ENCODE data around the gene ARHGAP24. TPM values are rescaled to one million over a fixed set of nuclear protein-coding genes. Genes with fewer than 3 reads are reported as not detected.

The ARHGAP24 gene
- total RNA-seq, 4 donors from 2014 or later: 12.1 to 60.8 (median 18.9) TPM

GRCh38 chr4:86031927-86032326, 557.0 kb downstream of the ARHGAP24 start:
- TF ChIP-seq POLR2A (IDR thresholded peaks at IDR 0.05) (no peak), CTCF (IDR thresholded peaks at IDR 0.05) (no peak)
- peaks cover 0 to 5% of the 10 kb centered on the region in 2 donors for H3K4me1 ChIP-seq
- no peaks in the 10 kb centered on the region for H3K27me3 ChIP-seq
- peak overlapping the region; percentile 58 to 63 for H3K27ac ChIP-seq
- H3K36me3 ChIP-seq: no peaks in the 10 kb centered on the region
- intact Hi-C loops (cut with DNase I; ENCODE audit: low total_unique reads): no loop called here
- DNase-seq: no peak
- H3K9me3 ChIP-seq: no peaks in the 10 kb centered on the region
- H3K4me3 ChIP-seq: no peak overlapping the region

- DNase-seq: peak; percentile 24 to 39
- Histone ChIP-seq H3K27me3 (no peaks in the 10 kb centered on the region), H3K4me1 (peaks cover 0 to 5% of the 10 kb centered on the region in 2 donors), H3K27ac (peak overlapping the region; percentile 58 to 63), H3K9me3 (no peaks in the 10 kb centered on the region), H3K4me3 (no peak overlapping the region), H3K36me3 (no peaks in the 10 kb centered on the region)
- no peak for TF ChIP-seq CTCF (IDR thresholded peaks at IDR 0.05)
- intact Hi-C loops (cut with DNase I; ENCODE audit: low total_unique reads): no loop called here
Observed at GRCh38 chr4:86032476-86033022, 557.6 kb downstream of the ARHGAP24 start.

GRCh38 chr4:86033171-86033570, 558.2 kb downstream of the ARHGAP24 start:
- H3K9me3 ChIP-seq: no peaks in the 10 kb centered on the region
- H3K4me3 ChIP-seq: no peak overlapping the region
- DNase-seq: peak; percentile 40 to 59
- peaks cover 0 to 5% of the 10 kb centered on the region in 2 donors for H3K4me1 ChIP-seq
- intact Hi-C loops (cut with DNase I; ENCODE audit: low total_unique reads): no loop called here
- TF ChIP-seq POLR2A (IDR thresholded peaks at IDR 0.05) (no peak), CTCF (IDR thresholded peaks at IDR 0.05) (no peak)
- no peaks in the 10 kb centered on the region for H3K36me3 ChIP-seq
- H3K27me3 ChIP-seq: no peaks in the 10 kb centered on the region
- H3K27ac ChIP-seq: peak overlapping the region; percentile 58 to 63

GRCh38 chr4:86034616-86035015, 559.7 kb downstream of the ARHGAP24 start:
- no peak for DNase-seq
- TF ChIP-seq CTCF (IDR thresholded peaks at IDR 0.05) (no peak), POLR2A (IDR thresholded peaks at IDR 0.05) (no peak)
- H3K27ac ChIP-seq: no peak overlapping the region
- no peaks in the 10 kb centered on the region for H3K27me3 ChIP-seq
- peaks cover 0 to 5% of the 10 kb centered on the region in 2 donors for H3K4me1 ChIP-seq
- no peaks in the 10 kb centered on the region for H3K9me3 ChIP-seq
- H3K4me3 ChIP-seq: no peak overlapping the region
- intact Hi-C loops (cut with DNase I; ENCODE audit: low total_unique reads): no loop called here
- no peaks in the 10 kb centered on the region for H3K36me3 ChIP-seq

- DNase-seq: no peak
- TF ChIP-seq POLR2A (IDR thresholded peaks at IDR 0.05) (no peak), CTCF (IDR thresholded peaks at IDR 0.05) (no peak)
- Histone ChIP-seq H3K27ac (no peak overlapping the region), H3K36me3 (no peaks in the 10 kb centered on the region), H3K9me3 (no peaks in the 10 kb centered on the region), H3K27me3 (no peaks in the 10 kb centered on the region), H3K4me3 (no peak overlapping the region), H3K4me1 (peaks cover 0 to 5% of the 10 kb centered on the region in 2 donors)
- intact Hi-C loops (cut with DNase I; ENCODE audit: low total_unique reads): no loop called here
Observed at GRCh38 chr4:86035688-86036087, 560.7 kb downstream of the ARHGAP24 start.
